Measurements from ENCODE around the gene ANKRD6.

Gene ANKRD6

GRCh38 chr6:89464295-89464694 lies 31.3 kb downstream of the ANKRD6 start:
- in situ Hi-C loops (cut with MboI; ENCODE audit: low sequenced_read_pairs): no loop called here

- in situ Hi-C loops (cut with MboI; ENCODE audit: low sequenced_read_pairs): no loop called here
Measured at GRCh38 chr6:89467437-89467836, 34.5 kb downstream of the ANKRD6 start.

GRCh38 chr6:89468998-89469397 lies 36.0 kb downstream of the ANKRD6 start:
- in situ Hi-C loops (cut with MboI; ENCODE audit: low sequenced_read_pairs): no loop called here

GRCh38 chr6:89471287-89471867 lies 38.4 kb downstream of the ANKRD6 start:
- in situ Hi-C loops (cut with MboI; ENCODE audit: low sequenced_read_pairs): no loop called here

GRCh38 chr6:89475101-89475500 lies 42.1 kb downstream of the ANKRD6 start:
- in situ Hi-C loops (cut with MboI; ENCODE audit: low sequenced_read_pairs): no loop called here

- in situ Hi-C loops (cut with MboI; ENCODE audit: low sequenced_read_pairs): no loop called here
Measured at GRCh38 chr6:89475634-89476033, 42.7 kb downstream of the ANKRD6 start.

- in situ Hi-C loops (cut with MboI; ENCODE audit: low sequenced_read_pairs): no loop called here
Measured at GRCh38 chr6:89479897-89480296, 46.9 kb downstream of the ANKRD6 start.

GRCh38 chr6:89481695-89482094 lies 48.7 kb downstream of the ANKRD6 start:
- in situ Hi-C loops (cut with MboI; ENCODE audit: low sequenced_read_pairs): no loop called here

GRCh38 chr6:89482126-89482525 lies 49.2 kb downstream of the ANKRD6 start:
- in situ Hi-C loops (cut with MboI; ENCODE audit: low sequenced_read_pairs): no loop called here

- in situ Hi-C loops (cut with MboI; ENCODE audit: low sequenced_read_pairs): no loop called here
Measured at GRCh38 chr6:89483111-89483720, 50.3 kb downstream of the ANKRD6 start.

- in situ Hi-C loops (cut with MboI; ENCODE audit: low sequenced_read_pairs): no loop called here
Measured at GRCh38 chr6:89485320-89485719, 52.4 kb downstream of the ANKRD6 start.

GRCh38 chr6:89487864-89488263 lies 54.9 kb downstream of the ANKRD6 start:
- in situ Hi-C loops (cut with MboI; ENCODE audit: low sequenced_read_pairs): no loop called here

- in situ Hi-C loops (cut with MboI; ENCODE audit: low sequenced_read_pairs): no loop called here
Measured at GRCh38 chr6:89488438-89488837, 55.5 kb downstream of the ANKRD6 start.

GRCh38 chr6:89489078-89489477 lies 56.1 kb downstream of the ANKRD6 start:
- in situ Hi-C loops (cut with MboI; ENCODE audit: low sequenced_read_pairs): no loop called here

GRCh38 chr6:89492025-89492640 lies 59.2 kb downstream of the ANKRD6 start:
- in situ Hi-C loops (cut with MboI; ENCODE audit: low sequenced_read_pairs): no loop called here

GRCh38 chr6:89494131-89494793 lies 61.3 kb downstream of the ANKRD6 start:
- in situ Hi-C loops (cut with MboI; ENCODE audit: low sequenced_read_pairs): no loop called here

GRCh38 chr6:89495961-89496535 lies 63.1 kb downstream of the ANKRD6 start:
- in situ Hi-C loops (cut with MboI; ENCODE audit: low sequenced_read_pairs): no loop called here

GRCh38 chr6:89500611-89501010 lies 67.7 kb downstream of the ANKRD6 start:
- in situ Hi-C loops (cut with MboI; ENCODE audit: low sequenced_read_pairs): no loop called here

GRCh38 chr6:89501222-89501621 lies 68.3 kb downstream of the ANKRD6 start:
- in situ Hi-C loops (cut with MboI; ENCODE audit: low sequenced_read_pairs): no loop called here

- in situ Hi-C loops (cut with MboI; ENCODE audit: low sequenced_read_pairs): no loop called here
Measured at GRCh38 chr6:89501753-89502152, 68.8 kb downstream of the ANKRD6 start.

GRCh38 chr6:89503641-89504040 lies 70.7 kb downstream of the ANKRD6 start:
- in situ Hi-C loops (cut with MboI; ENCODE audit: low sequenced_read_pairs): no loop called here

GRCh38 chr6:89505847-89506246 lies 72.9 kb downstream of the ANKRD6 start:
- in situ Hi-C loops (cut with MboI; ENCODE audit: low sequenced_read_pairs): no loop called here

Measured in HL-60/S4 treated with phorbol 12-myristate 13-acetate at 8.2 ng/mL for 4 days and 3 days (cell line).